HG03571 (cell line): ENCODE data around the gene RNF123.

Source experiments
- ATAC-seq: cut with Tn5 transposase; IDR thresholded peaks from one replicate; pipeline ENCODE4 v1.9.1; 2021; ENCODE audit not compliant: unreplicated experiment

RNF123 gene

DNA sequence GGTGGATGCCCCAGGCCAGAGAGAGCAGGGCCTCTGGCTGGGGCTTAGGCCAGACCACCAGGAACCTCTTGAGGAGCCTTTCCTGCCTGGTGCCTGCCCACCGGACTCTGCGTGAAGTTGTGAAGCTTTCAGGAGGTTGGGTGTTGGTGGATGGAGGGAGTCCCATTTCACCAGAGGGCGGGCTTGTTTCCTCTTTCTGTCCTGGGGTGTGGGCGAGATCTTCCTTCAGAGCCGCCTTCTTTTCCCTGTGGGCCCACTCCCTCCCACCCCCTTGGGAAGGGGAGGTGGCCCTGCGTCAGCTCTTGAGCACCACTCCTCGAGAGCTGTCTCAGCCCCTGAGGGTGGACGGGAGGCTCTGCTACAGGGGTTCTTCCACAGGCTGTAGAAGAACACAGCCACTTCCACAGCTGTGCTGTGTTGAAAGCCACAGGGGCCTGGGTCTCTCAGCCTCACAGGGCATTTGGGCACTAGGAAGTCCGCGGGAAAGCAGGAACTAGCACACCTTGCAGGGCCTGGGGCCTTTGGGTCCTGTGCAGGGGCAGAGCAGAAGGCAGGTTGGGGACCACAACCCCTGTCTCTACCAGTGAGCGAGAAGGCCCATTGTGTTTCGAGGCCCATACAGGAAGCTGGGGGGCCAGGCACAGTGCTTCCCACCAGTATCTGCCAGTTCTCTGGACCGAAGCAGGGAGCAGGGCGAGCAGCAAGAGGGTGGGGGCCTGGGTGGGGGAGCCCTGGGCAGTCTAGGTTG is 28.0 kb downstream of the RNF123 start:
- no peak for ATAC-seq

DNA sequence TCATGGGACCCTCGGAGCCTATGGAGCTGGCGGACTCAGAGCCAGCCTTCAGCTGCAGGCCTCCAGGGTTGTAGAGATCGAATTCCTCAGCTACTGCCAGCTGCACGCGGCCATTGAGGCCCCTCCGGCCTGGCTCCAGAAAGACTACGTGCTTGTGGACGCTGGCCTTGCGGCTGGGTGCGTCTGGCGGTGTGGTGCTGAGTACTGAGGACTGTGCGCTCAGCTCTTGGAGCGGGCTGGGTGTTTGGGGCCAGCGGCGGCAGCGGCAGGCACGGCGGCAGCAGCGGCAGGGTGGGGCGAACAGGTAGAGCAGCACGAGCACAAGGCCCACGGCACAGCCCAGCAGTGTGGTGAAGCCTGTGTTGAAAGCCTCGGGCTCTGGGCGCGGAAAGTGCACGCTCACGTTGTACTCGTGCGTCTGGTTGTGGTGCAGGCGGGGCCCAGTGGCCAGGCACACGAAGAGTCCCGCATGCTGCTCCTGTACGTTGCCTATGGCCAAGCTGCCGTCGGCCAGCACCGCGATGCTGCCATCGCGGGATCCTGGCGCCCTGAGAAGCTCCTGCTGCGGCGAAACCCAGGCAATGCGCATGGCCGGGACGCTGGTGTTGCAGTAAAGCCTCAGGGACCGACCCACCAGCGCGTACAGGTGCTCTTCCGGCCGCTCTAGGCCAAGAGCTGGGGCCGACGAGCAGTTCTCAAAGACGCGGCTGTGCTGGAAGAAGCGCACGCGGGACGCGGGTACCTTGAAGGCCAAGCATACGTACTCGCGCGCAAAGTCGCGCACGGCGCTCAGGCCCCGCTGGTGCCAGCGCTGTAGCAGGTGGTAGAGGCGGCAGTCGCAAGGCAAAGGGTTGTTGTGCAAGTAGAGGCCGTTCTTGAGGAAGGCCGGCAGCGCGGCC is 28.9 kb downstream of the RNF123 start:
- ATAC-seq, result no peak

DNA sequence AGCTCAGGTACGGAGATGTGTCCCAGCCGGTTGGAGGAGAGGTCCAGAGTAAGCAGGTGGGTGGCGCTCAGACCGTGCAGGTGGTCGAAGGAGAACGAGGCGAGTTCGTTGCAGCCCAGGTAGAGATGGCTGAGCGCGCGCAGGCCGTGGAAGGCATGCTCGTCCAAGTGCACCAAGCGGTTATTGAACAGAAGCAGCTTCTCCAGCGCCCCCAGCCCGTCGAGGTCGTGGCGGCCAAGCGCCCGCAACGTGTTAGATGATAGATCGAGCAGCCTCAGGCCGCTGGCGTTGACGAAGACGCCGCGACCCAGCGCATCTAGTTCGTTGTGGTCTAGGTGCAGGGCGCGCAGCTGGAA is 29.5 kb downstream of the RNF123 start:
- no peak for ATAC-seq

DNA sequence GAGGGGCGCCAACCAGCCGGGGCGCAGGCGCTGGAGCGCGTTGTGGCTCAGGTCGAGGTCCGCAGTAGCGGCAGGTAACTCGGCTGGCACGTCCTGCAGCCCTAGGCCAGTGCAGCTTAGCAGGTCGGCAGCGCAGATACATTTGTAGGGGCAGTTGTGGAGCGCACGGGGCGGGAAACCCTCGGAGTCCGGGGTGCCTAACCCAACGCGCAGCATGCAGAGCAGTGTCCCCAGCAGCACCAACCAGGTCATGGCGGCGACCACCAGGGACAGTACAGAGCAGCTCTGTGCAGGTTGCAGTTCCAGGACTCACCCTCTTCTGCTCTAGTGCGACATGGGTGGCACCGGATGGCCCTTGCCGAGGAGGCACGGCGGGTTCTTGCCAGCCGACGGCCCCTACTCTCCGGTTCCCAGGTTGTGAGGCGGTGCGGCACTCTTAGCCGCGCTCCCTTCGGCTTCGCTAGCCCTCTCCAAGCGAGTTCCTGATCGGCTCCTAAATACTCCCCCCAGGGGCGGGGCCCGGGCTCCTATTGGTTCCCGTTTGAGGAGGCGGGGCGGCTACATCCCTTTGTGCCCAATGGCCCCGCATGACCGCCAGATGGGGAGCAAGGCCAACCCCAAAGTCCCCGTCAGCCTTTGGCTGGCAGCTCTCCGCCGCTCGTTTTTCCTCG is 30.0 kb downstream of the RNF123 start, which contains the start of gene AMIGO3:
Gene AMIGO3 (minus strand): TSS at position 471 of the 671 bp plus-strand sequence. CDS start 219 bp downstream, at position 252.
- ATAC-seq, result peak; percentile 43

DNA sequence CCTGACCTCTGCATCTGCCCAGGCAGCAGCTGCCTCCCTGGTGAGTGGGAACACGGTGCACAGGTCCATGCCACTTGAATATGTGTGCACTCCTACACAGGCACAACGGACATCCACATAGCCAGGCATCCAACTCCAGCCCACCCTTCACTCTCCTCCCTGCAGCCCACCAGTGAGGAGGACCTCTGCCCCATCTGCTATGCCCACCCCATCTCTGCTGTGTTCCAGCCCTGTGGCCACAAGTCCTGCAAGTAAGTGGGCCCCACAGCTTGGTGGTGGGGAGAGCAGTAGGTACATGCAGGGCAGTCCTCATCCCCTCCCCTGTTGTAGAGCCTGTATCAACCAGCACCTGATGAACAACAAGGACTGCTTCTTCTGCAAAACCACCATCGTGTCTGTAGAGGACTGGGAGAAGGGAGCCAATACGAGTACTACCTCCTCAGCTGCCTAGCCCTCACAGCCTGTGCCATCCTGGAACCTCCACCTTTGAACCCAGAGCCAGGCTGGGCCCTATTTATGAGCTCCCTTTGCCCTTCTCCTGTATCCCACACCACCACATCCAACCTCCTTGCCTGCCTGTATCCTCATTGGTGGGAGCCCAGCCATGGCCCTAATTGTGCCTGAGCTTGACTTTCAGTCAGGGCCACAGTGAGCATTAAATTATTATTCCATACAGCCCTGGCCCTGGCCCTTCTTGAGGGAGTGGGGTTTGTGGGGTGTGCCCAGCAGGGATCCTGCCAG is 31.7 kb downstream of the RNF123 start:
- no peak for ATAC-seq

DNA sequence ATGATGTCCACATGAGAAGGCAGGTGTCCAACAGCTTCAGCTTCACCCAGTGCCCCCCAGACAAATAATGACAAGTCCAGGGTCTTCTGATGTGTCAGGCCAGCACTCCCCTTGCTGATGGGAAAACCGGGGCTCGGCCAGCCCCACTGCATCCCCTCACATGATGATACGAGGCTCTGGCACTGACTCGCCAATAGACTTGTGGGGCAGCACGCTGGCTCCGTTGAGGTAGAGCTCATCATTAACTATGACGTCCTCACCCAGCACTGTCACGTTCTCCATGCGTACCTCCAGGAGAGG is 32.2 kb downstream of the RNF123 start:
- ATAC-seq, result no peak

DNA sequence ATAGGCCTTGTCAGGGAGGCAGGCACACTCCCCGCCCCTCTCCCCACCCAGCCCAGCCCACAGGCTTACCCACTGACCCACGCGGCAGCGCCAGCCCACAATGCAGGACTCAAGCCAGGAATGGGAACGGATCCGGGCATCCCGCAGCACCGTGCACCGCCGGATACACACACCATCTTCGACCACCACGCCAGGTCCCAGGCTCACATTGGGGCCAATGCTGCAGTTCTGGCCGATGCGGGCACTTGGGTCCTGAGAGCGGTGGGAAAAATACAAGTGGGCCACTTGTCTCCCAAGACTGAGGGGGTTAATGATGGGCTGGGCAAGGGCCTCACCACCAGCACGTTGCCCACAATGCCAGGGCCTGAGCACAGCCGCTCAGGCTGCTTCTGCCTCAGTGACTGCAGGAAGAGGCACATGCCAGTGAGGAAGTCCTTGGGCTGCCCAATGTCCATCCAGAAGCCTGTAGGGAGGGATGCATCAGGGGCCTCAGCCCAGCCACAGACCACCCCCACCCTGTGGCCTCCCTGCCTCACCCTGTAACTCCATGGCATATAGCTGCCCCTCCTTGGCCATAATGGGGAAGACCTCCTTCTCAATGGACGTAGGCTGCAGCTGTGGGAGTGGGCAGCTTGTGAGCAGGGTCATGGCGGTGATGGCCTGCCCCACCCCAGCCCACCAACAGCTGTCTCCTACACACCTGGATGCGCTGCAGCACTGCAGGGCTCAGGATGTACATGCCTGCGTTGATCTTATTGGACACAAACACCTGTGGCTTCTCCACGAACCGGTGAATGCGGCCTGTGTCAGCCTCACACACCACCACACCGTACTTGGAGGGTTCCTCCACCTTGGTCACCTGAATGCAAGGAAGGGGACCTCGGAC is 32.8 kb downstream of the RNF123 start:
- no peak for ATAC-seq

DNA sequence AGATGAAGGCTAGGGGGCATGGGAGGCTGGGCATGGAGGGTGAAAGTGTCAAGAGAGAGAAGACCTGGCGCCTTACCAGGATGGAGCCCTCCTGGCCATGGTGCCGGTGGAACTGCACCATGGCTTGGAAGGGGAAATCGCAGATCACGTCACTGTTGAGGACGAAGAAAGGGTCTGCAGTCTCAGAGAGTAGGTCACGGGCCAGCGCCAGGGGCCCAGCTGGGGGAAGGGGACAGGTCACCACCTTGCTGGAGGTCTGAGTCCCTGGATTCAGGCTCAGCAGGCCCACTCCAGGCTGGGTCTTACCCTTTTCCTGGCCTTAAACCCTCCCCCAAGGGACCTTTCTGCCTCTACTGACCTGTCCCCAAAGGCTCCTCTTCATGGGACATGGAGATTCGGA is 33.5 kb downstream of the RNF123 start:
- no peak for ATAC-seq

DNA sequence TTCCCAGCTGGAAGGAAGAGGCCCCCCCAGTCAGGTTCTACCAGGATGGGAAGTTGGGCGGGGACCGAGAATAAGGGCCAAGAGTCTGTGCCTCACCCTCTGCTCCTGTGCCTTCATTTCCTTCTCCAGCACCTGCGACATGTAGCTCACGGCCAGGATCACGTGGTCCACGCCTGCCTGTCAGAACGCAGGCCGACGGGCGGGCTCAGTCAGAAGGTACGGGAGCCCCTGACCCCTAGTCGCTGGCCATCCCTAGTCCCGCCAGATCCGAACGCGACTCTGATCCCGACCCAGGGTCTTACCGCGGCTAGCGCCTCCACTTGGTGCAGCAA is 33.9 kb downstream of the RNF123 start:
- ATAC-seq, result peak; percentile 2

DNA sequence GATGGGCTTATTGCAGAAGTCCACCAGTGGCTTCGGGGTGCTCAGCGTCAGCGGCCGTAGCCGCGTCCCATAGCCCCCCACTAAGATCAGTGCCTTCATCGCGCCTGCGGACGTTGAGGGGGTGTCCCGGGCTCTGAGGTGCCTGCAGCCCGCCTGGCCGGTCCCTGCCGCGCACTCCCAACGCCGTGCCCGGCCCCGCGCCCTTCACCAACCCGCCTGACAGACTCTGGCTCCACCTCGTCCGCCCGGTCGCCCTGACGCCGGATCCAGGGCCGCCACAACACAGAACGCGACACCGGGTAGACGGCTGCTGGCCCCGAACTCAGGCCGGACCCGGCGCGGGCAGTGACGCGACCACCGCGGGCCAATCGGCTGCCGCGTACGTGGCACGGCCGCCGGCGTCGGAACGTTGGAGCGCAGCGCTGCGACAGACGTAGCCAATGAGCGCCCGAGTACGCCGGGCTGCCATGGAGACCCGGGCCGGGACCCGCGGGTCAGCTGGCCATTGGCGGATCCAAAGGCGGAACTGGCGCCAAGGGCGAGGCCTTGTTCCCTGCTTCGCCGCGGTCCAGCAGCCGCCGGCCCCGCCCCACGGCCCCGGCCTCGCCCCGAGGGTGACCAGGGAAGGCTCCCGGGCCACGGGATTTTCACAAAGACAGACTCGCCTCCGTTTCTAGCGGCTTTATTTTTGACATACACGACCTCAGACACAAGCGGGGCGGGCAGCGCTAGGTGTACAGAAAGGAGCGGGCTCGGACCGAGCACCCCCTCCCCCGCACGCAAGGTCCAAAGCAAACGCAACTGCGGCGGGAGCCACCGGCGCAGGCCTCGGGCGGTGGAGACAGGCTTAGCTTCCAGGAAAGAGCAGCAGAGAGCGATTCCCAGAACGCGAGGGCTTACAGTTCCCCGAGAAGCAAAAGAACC is 34.5 kb downstream of the RNF123 start, which contains the start of gene GMPPB:
Gene GMPPB (minus strand): TSS at position 324 of the 924 bp plus-strand sequence. CDS start 225 bp downstream, at position 99.
- ATAC-seq, result peak; percentile 76

DNA sequence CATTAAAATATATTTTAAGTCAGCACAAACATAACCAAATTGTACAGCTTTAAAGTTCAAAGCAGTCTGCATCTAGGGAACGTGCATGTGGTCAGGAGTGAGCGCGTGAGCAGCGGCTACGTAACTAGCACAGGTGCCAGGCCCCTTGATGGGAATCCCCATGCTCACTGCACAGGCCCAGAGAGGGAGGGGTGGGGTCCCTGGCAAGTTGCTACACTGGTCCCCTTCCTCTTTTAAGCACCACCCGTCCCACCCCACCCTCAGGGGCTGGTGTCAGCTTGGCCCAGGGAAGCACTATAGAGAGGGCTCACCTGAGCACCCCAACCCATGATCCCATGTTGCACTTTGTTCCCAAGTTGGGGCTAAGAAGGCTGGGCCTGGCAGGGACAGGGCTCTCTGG is 35.2 kb downstream of the RNF123 start:
- no peak for ATAC-seq

DNA sequence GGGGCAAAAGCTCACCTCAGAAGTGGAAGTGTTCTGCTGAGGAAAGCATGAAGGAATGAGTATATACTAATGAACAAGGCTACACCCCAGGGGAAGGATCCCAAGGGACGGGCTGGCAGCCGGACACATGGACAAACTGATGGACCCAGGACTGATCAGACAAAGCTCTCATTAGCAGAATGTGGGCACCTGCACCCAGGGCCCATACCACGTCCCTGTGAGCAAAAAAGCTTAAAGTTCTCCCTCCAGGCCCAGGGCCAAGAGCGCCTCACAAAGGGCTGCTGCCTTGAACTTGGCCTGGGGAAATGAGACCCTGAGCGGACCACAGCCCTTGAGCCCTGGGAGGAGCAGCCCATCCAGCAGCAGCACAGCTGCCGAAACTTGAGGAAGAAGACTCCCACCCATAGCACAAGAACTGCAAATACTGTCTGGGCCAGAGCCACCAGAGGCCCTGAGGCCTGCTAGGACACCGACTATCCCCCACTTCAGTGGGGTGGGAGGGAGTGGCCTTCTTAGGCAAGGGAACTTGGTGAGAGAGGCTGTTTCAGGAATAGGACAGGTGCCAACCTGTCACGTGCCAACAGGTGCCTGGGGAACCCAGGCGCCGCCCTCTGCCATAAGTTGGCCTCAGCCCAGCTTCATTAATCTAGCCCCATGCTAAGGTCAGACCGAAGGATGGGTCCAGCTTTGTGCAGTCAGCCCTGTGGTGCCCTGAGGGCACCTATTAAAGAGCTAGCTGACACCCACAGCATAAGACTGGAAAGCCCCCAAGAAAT is 36.7 kb downstream of the RNF123 start:
- ATAC-seq, result no peak

DNA sequence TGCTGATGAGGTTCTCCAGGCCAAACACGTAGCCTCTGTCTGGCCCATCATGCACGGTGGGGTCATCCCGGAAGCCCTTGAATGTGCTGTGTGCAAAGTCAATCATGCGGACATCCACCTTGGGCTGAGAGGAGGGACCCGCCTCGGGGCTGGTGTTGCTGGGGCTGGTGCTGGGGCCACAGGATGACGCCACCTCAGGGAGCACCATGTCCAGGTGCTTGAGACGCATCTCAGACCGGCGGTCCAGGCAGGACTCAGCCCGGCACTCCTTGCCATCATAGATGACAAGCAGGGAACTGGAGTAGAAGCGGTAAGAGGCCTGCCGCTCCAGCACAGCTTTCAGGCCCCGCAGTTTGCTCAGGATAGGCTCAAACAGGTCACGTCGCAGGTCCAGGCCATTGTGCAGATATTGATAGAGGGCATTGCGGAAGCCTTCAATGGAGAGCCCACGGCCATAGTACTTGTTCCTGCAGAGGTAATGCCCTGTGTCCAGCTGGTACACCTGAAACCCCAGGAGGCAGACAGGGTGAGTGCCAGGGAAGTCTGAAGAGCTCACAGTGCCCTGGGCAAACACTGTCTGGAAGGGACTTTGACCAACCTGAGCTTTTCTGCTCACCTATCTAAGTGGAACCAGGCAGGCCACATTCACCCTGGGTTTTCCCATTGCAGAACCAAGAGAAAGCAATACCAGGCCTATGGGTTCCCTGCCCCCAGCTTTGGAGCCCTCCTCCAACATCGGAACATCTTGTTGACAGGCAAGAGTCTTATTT is 38.0 kb downstream of the RNF123 start:
- no peak for ATAC-seq

DNA sequence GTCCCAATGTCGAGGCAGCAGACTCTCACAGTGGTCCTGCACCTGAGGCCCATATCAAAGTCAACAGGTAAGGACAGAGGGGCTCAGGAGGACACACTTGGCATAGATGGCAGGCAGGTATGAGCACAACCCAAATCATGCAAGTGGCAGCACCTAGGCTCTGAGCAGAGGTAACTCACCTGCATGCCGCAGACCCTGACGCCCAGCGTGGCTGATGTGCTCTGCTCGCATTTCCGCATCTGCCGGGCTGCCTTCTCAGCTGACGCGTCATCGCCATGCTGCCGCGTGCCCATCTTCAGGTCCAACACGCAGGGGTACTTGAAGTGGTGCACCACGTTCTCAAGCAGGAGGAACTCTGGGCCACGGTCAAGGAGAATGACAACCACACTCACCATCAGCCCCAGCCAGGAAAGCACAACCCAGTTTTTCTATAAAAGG is 38.6 kb downstream of the RNF123 start:
- no peak for ATAC-seq

DNA sequence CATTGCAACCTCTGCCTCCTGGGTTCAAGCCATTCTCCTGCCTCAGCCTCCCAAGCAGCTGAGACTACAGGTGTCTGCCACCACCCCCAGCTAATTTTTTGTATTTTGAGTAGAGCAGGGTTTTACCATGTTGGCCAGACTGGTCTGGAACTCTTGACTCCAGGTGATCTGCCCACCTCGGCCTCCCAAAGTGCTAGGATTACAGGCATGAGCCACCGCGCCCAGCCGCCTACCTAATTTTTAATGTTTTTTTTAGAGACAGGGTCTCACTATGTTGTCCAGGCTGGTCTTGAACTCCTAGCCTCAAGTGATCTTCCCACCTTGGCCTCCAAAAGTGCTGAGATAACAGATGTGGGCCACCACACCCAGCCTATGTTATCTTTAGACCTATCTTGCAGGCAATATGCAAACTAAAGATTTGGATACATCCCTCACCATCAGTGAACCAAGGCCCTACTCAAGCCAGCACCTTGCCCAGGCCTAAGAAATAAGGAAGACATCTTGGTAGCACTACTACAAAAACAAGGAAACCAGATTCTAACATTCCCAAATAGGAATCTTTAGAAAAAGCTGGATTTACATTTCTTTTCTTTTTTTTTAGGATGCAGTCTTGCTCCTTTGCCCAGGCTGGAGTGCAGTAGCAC is 40.7 kb downstream of the RNF123 start:
- ATAC-seq, result no peak

DNA sequence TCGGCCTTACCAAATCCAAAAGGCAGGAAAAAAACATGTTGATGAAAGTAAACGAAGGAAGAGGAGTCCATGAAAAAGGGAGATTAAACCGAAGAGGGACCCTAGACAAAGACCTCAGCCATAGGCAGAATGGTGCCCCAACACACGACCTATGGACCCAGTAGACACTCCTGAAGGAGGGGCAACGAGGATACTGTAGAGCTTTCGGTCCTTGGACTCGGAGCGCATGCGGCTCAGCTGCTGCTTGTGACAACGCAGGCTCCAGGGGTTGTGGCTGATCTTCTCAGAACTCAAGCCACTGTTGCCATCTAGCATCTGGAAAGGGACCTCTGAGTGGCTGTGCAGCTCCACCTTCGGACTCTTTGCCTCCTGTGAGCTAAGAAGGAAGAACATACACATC is 43.2 kb downstream of the RNF123 start:
- ATAC-seq, result no peak

DNA sequence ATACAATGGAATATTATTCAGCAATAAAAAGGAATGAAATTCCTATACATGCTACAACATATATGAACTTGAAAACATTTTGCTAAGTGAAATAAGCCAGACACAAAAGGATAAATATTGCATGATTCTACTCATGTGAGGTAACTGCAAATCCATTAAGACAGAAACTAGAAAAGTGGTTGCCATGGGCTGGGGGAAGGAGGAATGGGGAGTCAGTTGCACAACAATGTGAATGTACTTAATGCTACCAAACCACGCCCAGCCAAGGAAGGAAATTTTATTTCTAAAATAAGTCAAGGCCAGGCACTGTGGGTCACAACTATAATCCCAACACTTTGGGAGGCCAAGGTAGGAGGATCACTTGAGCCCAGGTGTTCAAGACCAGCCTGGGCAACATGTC is 44.2 kb downstream of the RNF123 start:
- ATAC-seq, result no peak
